Fibroblast of lung (primary cell): ENCODE results near the gene ADGRD1. TPM values are rescaled to one million over a fixed set of nuclear protein-coding genes. Genes with fewer than 3 reads are reported as not detected.

Source experiments
- DNase-seq, 2 donors: peaks; one replicate each; pipeline versions ENCODE4 v3.0.0 to v3.0.0-alpha.2; 2010; ENCODE audit warnings: low read depth in 2 of 2
- H2AFZ ChIP-seq: 2 replicates; pipeline ENCODE4 v1.5.1; 2012; ENCODE audit warnings: low read length, control low read depth, inconsistent platforms
- H3K27ac ChIP-seq: 2 replicates; pipeline ENCODE4 v1.5.1; 2011; ENCODE audit warnings: low read length, control low read depth; ENCODE audit not compliant: insufficient read depth
- H3K27me3 ChIP-seq: 2 replicates; pipeline ENCODE4 v1.5.1; 2011; ENCODE audit warnings: mild to moderate bottlenecking, low read length; ENCODE audit not compliant: control insufficient read depth, insufficient read depth
- H3K36me3 ChIP-seq: 2 replicates; pipeline ENCODE4 v1.5.1; 2011; ENCODE audit warnings: low read length; ENCODE audit not compliant: control insufficient read depth, insufficient read depth
- H3K4me1 ChIP-seq: 2 replicates; pipeline ENCODE4 v1.5.1; 2011; ENCODE audit warnings: low read length; ENCODE audit not compliant: control insufficient read depth, insufficient read depth; ENCODE audit errors: extremely low read depth
- H3K4me2 ChIP-seq: 2 replicates; pipeline ENCODE4 v1.5.1; 2011; ENCODE audit warnings: low read length, control low read depth; ENCODE audit not compliant: insufficient read depth; ENCODE audit errors: extremely low read depth
- H3K4me3 ChIP-seq, 4 experiments: fragments of 200-600 bp in 1 of 4; sonication (generic) in 1 of 4; replicated peaks in 1 of 4; 2 replicates each; pipeline ENCODE4 v1.5.1; 2011 to 2016; ENCODE audit warnings: low read length in 4 of 4, low read depth in 3 of 4, mild to moderate bottlenecking in 3 of 4, control low read depth in 2 of 4, inconsistent platforms in 1 of 4, mixed read lengths in 1 of 4; ENCODE audit not compliant: insufficient read depth in 1 of 4; ENCODE audit errors: control extremely low read depth in 1 of 4
- H3K79me2 ChIP-seq: 2 replicates; pipeline ENCODE4 v1.5.1; 2012; ENCODE audit warnings: mild to moderate bottlenecking, low read length, inconsistent platforms; ENCODE audit not compliant: control insufficient read depth, insufficient read depth
- H3K9ac ChIP-seq: 2 replicates; pipeline ENCODE4 v1.5.1; 2011; ENCODE audit warnings: mild to moderate bottlenecking, low read length, control low read depth; ENCODE audit not compliant: insufficient read depth
- H3K9me3 ChIP-seq: 2 replicates; pipeline ENCODE4 v1.5.1; 2012; ENCODE audit warnings: low read depth, low read length; ENCODE audit not compliant: control insufficient read depth, insufficient read depth
- H4K20me1 ChIP-seq: 2 replicates; pipeline ENCODE4 v1.5.1; 2011; ENCODE audit warnings: low read length; ENCODE audit not compliant: control insufficient read depth, insufficient read depth; ENCODE audit errors: extremely low read depth
- EZH2 ChIP-seq: IDR thresholded peaks from 2 replicates; pipeline ENCODE4 v1.5.1; 2012; ENCODE audit warnings: low read length, control low read depth, mild to moderate bottlenecking; ENCODE audit errors: missing control alignments
- polyA plus RNA-seq, 2 donors: library from polyadenylated mRNA; depleted of rRNA in 1 of 2; stranded (reverse) in 1 of 2; unstranded in 1 of 2; fragments of >200 nt; gene quantifications; 2 replicates each; pipeline ENCODE4 v1.2.1, GENCODE V29; 2011 to 2012; ENCODE audit warnings: missing spikeins in 1 of 2
- total RNA-seq: library from RNA; depleted of rRNA; stranded (reverse); fragments of >200 nt; gene quantifications from 2 replicates; pipeline ENCODE4 v1.2.1, GENCODE V29; 2014
- TF ChIP-seq, protein P1 (sequence below), 2 donors: IDR thresholded peaks in 1 of 2; conservative IDR thresholded peaks in 1 of 2; 1 replicate in 1 of 2; 2 replicates in 1 of 2; pipeline ENCODE4 v1.5.1; 2011 to 2012; ENCODE audit warnings: low read length in 2 of 2, control low read depth in 1 of 2, inconsistent platforms in 1 of 2, low read depth in 1 of 2, mild to moderate bottlenecking in 1 of 2

ADGRD1 gene
- total and polyA plus RNA-seq, 2 donors (not counting 1 experiment from before 2014, with no cell fraction given) = 7.3 to 11.6 TPM

DNA sequence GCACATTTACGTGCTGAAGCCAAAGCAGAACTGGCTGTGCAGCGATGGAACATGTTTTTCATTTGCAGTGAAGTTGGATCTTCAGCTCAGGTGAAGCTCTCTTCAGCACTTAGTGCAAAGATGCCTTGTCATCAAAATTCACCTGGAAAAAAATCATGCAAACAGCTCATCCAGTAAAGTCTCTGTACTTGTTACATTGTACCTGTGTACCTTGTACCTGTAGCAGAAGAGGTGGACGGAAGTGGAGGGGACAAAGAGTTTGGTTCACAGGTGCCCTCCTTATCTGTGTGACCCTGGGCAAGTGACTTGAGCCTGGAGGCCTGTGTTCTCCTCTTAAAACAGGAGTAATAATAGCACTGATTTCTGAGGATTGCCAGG is 54.0 kb downstream of the ADGRD1 start:
- H3K27me3 ChIP-seq = no peaks in the 10 kb centered on the region
- TF ChIP-seq, protein P1, sequence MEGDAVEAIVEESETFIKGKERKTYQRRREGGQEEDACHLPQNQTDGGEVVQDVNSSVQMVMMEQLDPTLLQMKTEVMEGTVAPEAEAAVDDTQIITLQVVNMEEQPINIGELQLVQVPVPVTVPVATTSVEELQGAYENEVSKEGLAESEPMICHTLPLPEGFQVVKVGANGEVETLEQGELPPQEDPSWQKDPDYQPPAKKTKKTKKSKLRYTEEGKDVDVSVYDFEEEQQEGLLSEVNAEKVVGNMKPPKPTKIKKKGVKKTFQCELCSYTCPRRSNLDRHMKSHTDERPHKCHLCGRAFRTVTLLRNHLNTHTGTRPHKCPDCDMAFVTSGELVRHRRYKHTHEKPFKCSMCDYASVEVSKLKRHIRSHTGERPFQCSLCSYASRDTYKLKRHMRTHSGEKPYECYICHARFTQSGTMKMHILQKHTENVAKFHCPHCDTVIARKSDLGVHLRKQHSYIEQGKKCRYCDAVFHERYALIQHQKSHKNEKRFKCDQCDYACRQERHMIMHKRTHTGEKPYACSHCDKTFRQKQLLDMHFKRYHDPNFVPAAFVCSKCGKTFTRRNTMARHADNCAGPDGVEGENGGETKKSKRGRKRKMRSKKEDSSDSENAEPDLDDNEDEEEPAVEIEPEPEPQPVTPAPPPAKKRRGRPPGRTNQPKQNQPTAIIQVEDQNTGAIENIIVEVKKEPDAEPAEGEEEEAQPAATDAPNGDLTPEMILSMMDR (conservative IDR thresholded peaks at IDR 0.05 in 1 of 2, IDR thresholded peaks at IDR 0.05 in 1 of 2; ENCODE audit: low read depth in 1 of 2, low read length in 2 of 2) = no peak
- no peak for TF ChIP-seq EZH2
- no peak for DNase-seq
- H2AFZ ChIP-seq = no peak overlapping the region
- H3K9me3 ChIP-seq = no peaks in the 10 kb centered on the region
- no peak overlapping the region for H3K4me2 ChIP-seq
- H3K36me3 ChIP-seq = no peaks in the 10 kb centered on the region
- H3K27ac ChIP-seq = no peak overlapping the region
- no peaks in the 10 kb centered on the region for H3K79me2 ChIP-seq
- no peaks in the 10 kb centered on the region for H4K20me1 ChIP-seq
- H3K4me1 ChIP-seq = no peaks in the 10 kb centered on the region
- H3K4me3 ChIP-seq = no peak overlapping the region
- H3K9ac ChIP-seq = no peak overlapping the region

DNA sequence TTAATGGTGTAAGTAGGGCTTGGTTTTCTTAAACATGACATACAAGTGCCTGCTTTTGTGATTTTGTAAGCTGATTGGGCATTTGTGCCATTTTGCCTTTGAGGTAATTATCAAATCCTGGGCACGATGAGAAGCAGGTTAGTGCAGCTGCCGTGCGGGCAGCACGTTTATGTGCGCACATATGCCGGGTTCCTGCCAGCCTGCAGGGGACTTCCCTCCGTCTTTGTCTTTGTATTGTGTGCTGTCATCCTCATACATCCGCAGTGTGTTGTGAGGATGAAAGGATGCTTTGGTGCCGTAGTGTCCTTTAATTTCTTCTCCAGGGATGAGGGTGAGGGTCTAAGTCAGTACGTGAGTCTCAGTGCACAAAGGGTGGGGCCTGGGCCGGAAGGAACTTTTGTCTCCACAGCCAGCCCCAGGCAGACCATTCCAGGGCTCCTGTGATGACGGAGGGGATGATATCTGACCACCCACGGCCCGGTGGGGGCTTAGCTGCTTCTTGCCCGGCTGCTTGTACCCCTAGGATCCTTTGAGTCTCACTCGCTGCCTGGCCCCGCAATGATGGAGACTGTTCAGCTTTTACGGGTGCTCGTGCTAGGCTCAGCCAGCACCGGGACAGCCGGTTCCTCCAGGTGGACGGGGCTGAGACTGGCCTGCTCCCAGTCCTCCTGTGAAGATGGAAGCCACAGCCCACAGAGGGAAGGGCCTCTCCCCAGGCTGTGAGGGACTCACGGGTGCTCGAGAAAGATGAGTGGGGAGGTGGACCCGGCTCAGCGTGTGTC is 54.6 kb downstream of the ADGRD1 start:
- no peak for DNase-seq
- no peaks in the 10 kb centered on the region for H4K20me1 ChIP-seq
- H3K79me2 ChIP-seq = no peaks in the 10 kb centered on the region
- H3K4me2 ChIP-seq = no peak overlapping the region
- no peaks in the 10 kb centered on the region for H3K36me3 ChIP-seq
- no peaks in the 10 kb centered on the region for H3K4me1 ChIP-seq
- no peaks in the 10 kb centered on the region for H3K27me3 ChIP-seq
- H3K4me3 ChIP-seq = no peak overlapping the region
- no peaks in the 10 kb centered on the region for H3K9me3 ChIP-seq
- no peak for TF ChIP-seq EZH2
- TF ChIP-seq, protein P1 (conservative IDR thresholded peaks at IDR 0.05 in 1 of 2, IDR thresholded peaks at IDR 0.05 in 1 of 2; ENCODE audit: low read depth in 1 of 2, low read length in 2 of 2) = no peak
- no peak overlapping the region for H2AFZ ChIP-seq
- H3K27ac ChIP-seq = no peak overlapping the region
- no peak overlapping the region for H3K9ac ChIP-seq

DNA sequence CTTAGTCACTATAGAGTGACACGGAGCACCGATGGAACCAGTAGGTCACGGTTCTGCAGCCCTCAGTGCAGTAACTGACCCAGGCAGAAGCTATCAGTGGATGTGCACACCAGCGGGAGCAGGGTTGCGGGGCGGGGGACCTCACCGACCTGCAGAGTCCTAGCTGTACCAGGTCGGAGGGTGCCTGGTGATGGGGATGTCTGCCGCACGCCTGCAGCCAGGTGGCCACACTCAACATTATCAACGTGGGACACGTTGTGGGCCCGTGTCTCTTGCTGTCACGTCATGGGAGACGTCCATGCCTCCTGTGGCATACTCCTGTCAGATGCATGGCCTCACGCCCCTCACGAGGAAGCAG is 55.2 kb downstream of the ADGRD1 start:
- Histone ChIP-seq H3K4me1 (no peaks in the 10 kb centered on the region), H3K9me3 (no peaks in the 10 kb centered on the region), H3K79me2 (no peaks in the 10 kb centered on the region), H3K4me2 (no peak overlapping the region), H3K36me3 (no peaks in the 10 kb centered on the region), H4K20me1 (no peaks in the 10 kb centered on the region), H3K27ac (no peak overlapping the region), H3K27me3 (no peaks in the 10 kb centered on the region), H3K9ac (no peak overlapping the region), H3K4me3 (no peak overlapping the region), H2AFZ (no peak overlapping the region)
- no peak for TF ChIP-seq EZH2
- TF ChIP-seq, protein P1 (conservative IDR thresholded peaks at IDR 0.05 in 1 of 2, IDR thresholded peaks at IDR 0.05 in 1 of 2; ENCODE audit: low read depth in 1 of 2, low read length in 2 of 2) = no peak
- DNase-seq = no peak
